ENCODE results near the gene ZNF277.
"Not testable (repeated sequence)": the region's sequence is repeated elsewhere in the genome, so short reads cannot be mapped to it uniquely, and the experiment has no call there.

ZNF277 gene

GRCh38 chr7:112298543-112299100 is 92.1 kb downstream of the ZNF277 start:
- no peak for DNase-seq

- DNase-seq: no peak
Measured at GRCh38 chr7:112300072-112300471, 93.6 kb downstream of the ZNF277 start.

GRCh38 chr7:112300831-112301407 is 94.4 kb downstream of the ZNF277 start:
- no peak for DNase-seq

GRCh38 chr7:112302566-112302965 is 96.1 kb downstream of the ZNF277 start:
- DNase-seq: no peak

GRCh38 chr7:112306903-112307302 is 100.4 kb downstream of the ZNF277 start:
- DNase-seq: no peak

- no peak for DNase-seq
Measured at GRCh38 chr7:112307506-112307905, 101.0 kb downstream of the ZNF277 start.

GRCh38 chr7:112308974-112309373 is 102.5 kb downstream of the ZNF277 start:
- no peak for DNase-seq

- DNase-seq: not testable (repeated sequence)
Measured at GRCh38 chr7:112316803-112317202, 110.3 kb downstream of the ZNF277 start.

GRCh38 chr7:112322070-112322469 is 115.6 kb downstream of the ZNF277 start:
- no peak for DNase-seq

GRCh38 chr7:112327566-112327965 is 121.1 kb downstream of the ZNF277 start:
- no peak for DNase-seq

GRCh38 chr7:112331492-112331891 is 125.0 kb downstream of the ZNF277 start:
- DNase-seq: no peak

- peak; percentile 4 for DNase-seq
Measured at GRCh38 chr7:112334366-112334765, 127.9 kb downstream of the ZNF277 start.

- DNase-seq: no peak
Measured at GRCh38 chr7:112336261-112336660, 129.8 kb downstream of the ZNF277 start.

- no peak for DNase-seq
Measured at GRCh38 chr7:112336936-112337576, 130.6 kb downstream of the ZNF277 start.

- no peak for DNase-seq
Measured at GRCh38 chr7:112337892-112338291, 131.4 kb downstream of the ZNF277 start.

- DNase-seq: no peak
Measured at GRCh38 chr7:112338786-112339185, 132.3 kb downstream of the ZNF277 start.

- DNase-seq: no peak
Measured at GRCh38 chr7:112341464-112341863, 135.0 kb downstream of the ZNF277 start.

GRCh38 chr7:112346381-112347060 is 140.0 kb downstream of the ZNF277 start:
- no peak for DNase-seq

- no peak for DNase-seq
Measured at GRCh38 chr7:112347088-112347487, 140.6 kb downstream of the ZNF277 start.

GRCh38 chr7:112350585-112350984 is 144.1 kb downstream of the ZNF277 start:
- DNase-seq: no peak

- no peak for DNase-seq
Measured at GRCh38 chr7:112356596-112356995, 150.1 kb downstream of the ZNF277 start.

GRCh38 chr7:112357136-112357535 is 150.6 kb downstream of the ZNF277 start:
- DNase-seq: no peak

- DNase-seq: no peak
Measured at GRCh38 chr7:112358513-112358912, 152.0 kb downstream of the ZNF277 start.

- no peak for DNase-seq
Measured at GRCh38 chr7:112359086-112359485, 152.6 kb downstream of the ZNF277 start.
